MCF 10A (cell line): ENCODE data around the gene RABEPK. TPM values are rescaled to one million over a fixed set of nuclear protein-coding genes. Genes with fewer than 3 reads are reported as not detected.

ENCODE experiments used
- BruUV-seq: library from RNA; stranded (reverse); fragments of 400-500 nt; replicated peaks from 2 replicates; lab custom pipeline; 2021; lab: Mats Ljungman, UMichigan
- CTCF ChIA-PET: fragments of 300-600 bp; sonication (Branson Sonifier 250); formaldehyde crosslinking; extraction: SDS; loops from one replicate; lab custom pipeline; 2021; ENCODE audit warnings: antibody characterized with exemption, inconsistent platforms; lab: Yijun Ruan, JAX
- POLR2A ChIA-PET: fragments of 300-600, 350-650 bp; sonication (Branson Sonifier 250); formaldehyde crosslinking; extraction: SDS; loops from one replicate; lab custom pipeline; 2020; ENCODE audit warnings: antibody characterized with exemption, inconsistent platforms; lab: Yijun Ruan, JAX
- DNase-seq: peaks from one replicate; pipeline ENCODE4 v3.0.0-alpha.2; 2018; ENCODE audit not compliant: unreplicated experiment
- H3K27ac Mint-ChIP-seq: one replicate; pipeline ENCODE4 v1.8.0; 2022; ENCODE audit warnings: mild to moderate bottlenecking, low read depth, mixed read lengths; ENCODE audit not compliant: unreplicated experiment
- H3K27me3 Mint-ChIP-seq: one replicate; pipeline ENCODE4 v1.8.0; 2022; ENCODE audit warnings: mixed read lengths; ENCODE audit not compliant: insufficient read depth, unreplicated experiment
- H3K36me3 Mint-ChIP-seq: one replicate; pipeline ENCODE4 v1.8.0; 2022; ENCODE audit warnings: mild to moderate bottlenecking, moderate library complexity, mixed read lengths; ENCODE audit not compliant: insufficient read depth, unreplicated experiment
- H3K4me1 Mint-ChIP-seq: one replicate; pipeline ENCODE4 v1.8.0; 2022; ENCODE audit warnings: mixed read lengths; ENCODE audit not compliant: insufficient read depth, unreplicated experiment
- H3K4me3 Mint-ChIP-seq: one replicate; pipeline ENCODE4 v1.8.0; 2022; ENCODE audit warnings: mild to moderate bottlenecking, moderate library complexity, mixed read lengths; ENCODE audit not compliant: unreplicated experiment
- H3K9me3 Mint-ChIP-seq: one replicate; pipeline ENCODE4 v1.8.0; 2022; ENCODE audit warnings: mixed read lengths; ENCODE audit not compliant: unreplicated experiment
- intact Hi-C: fragments of 100-400 bp; cut with micrococcal nuclease; formaldehyde crosslinking; loops from 2 replicates; pipeline ENCODE4 v1.14.1; 2022
- total RNA-seq: library from RNA; stranded (reverse); gene quantifications from 2 replicates; pipeline ENCODE4 v1.2.3, GENCODE V29; 2022
- TF ChIP-seq, protein P1 (sequence below): fragments of 200-600 bp; IDR thresholded peaks from one replicate; pipeline ENCODE4 v1.8.0; 2022; ENCODE audit warnings: antibody characterized with exemption, mild to moderate bottlenecking; ENCODE audit not compliant: unreplicated experiment

Gene RABEPK
- total RNA-seq, 1 experiment from 2014 or later, result 37.2 TPM

DNA sequence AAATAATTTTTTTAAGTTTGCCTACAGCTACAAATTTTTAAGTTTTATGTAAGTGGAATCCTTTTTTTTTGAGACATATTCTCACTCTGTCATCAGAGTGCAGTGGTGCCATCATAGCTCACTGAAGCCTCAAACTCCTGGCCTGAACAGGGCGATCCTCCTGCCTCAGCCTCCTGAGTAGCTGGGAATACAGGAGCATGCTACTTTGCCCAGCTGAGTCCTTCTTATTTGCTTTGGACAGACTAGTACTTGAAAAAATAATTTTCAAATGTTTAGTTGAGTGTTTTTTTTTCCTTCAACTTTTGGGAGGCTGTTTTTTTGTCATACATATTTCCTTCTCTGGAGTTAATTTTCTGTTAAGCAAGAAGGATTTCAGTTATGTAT, 68.7 kb downstream of the RABEPK start:
- no peak for DNase-seq
- CTCF ChIA-PET, result interaction anchor here (0.6 to 1.1 kb wide), 3 partner anchors 13 to 301 kb away, joined by 3 read pairs; no protein-coding TSS in a partner anchor
- Mint-ChIP-seq H3K27ac (no peak overlapping the region), H3K9me3 (no peaks in the 10 kb centered on the region), H3K4me3 (no peak overlapping the region), H3K27me3 (no peaks in the 10 kb centered on the region), H3K4me1 (peaks cover 19% of the 10 kb centered on the region), H3K36me3 (peaks cover 55% of the 10 kb centered on the region)
- POLR2A ChIA-PET, result interaction anchor here (1.1 kb wide), 1 partner anchor 13 kb away, joined by 3 read pairs; no protein-coding TSS in a partner anchor
- TF ChIP-seq, protein P1, sequence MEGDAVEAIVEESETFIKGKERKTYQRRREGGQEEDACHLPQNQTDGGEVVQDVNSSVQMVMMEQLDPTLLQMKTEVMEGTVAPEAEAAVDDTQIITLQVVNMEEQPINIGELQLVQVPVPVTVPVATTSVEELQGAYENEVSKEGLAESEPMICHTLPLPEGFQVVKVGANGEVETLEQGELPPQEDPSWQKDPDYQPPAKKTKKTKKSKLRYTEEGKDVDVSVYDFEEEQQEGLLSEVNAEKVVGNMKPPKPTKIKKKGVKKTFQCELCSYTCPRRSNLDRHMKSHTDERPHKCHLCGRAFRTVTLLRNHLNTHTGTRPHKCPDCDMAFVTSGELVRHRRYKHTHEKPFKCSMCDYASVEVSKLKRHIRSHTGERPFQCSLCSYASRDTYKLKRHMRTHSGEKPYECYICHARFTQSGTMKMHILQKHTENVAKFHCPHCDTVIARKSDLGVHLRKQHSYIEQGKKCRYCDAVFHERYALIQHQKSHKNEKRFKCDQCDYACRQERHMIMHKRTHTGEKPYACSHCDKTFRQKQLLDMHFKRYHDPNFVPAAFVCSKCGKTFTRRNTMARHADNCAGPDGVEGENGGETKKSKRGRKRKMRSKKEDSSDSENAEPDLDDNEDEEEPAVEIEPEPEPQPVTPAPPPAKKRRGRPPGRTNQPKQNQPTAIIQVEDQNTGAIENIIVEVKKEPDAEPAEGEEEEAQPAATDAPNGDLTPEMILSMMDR, result no peak
- intact Hi-C loops, result no loop called here
- BruUV-seq, result no TSS peak

- no peaks in the 10 kb centered on the region for H3K27me3 Mint-ChIP-seq
- no peak overlapping the region for H3K4me3 Mint-ChIP-seq
- BruUV-seq, result no TSS peak
- peaks cover 39% of the 10 kb centered on the region for H3K36me3 Mint-ChIP-seq
- H3K27ac Mint-ChIP-seq, result no peak overlapping the region
- intact Hi-C loops, result no loop called here
- POLR2A ChIA-PET, result no interaction called here
- no peaks in the 10 kb centered on the region for H3K9me3 Mint-ChIP-seq
- TF ChIP-seq, protein P1, result no peak
- peaks cover 8% of the 10 kb centered on the region for H3K4me1 Mint-ChIP-seq
- DNase-seq, result no peak
- CTCF ChIA-PET, result interaction anchor here (0.6 kb wide), 1 partner anchor 30 kb away, joined by 4 read pairs; no protein-coding TSS in a partner anchor
Measured at GRCh38 chr9:125271081-125271480, 70.7 kb downstream of the RABEPK start.

- H3K9me3 Mint-ChIP-seq, result no peaks in the 10 kb centered on the region
- H3K27me3 Mint-ChIP-seq, result no peaks in the 10 kb centered on the region
- H3K27ac Mint-ChIP-seq, result peak overlapping the region; percentile 64
- H3K36me3 Mint-ChIP-seq, result peaks cover 36% of the 10 kb centered on the region
- TF ChIP-seq, protein P1, result no peak
- ChIA-PET POLR2A (interaction anchor here (1.2 to 2.6 kb wide), 4 partner anchors 9 to 63 kb away, joined by 5 to 16 read pairs (median 5); partner anchors contain the start of genes GAPVD1 and HSPA5), CTCF (no interaction called here)
- H3K4me1 Mint-ChIP-seq, result peaks cover 8% of the 10 kb centered on the region
- intact Hi-C loops, result no loop called here
- no peak overlapping the region for H3K4me3 Mint-ChIP-seq
- DNase-seq, result no peak
- BruUV-seq, result no TSS peak
Measured at GRCh38 chr9:125272697-125273096, 72.4 kb downstream of the RABEPK start.

GRCh38 chr9:125276771-125277170, 76.4 kb downstream of the RABEPK start:
- no TSS peak for BruUV-seq
- H3K36me3 Mint-ChIP-seq, result peaks cover 24% of the 10 kb centered on the region
- POLR2A ChIA-PET, result interaction anchor here (0.8 to 1.1 kb wide), 2 partner anchors 9 to 15 kb away, joined by 3 to 4 read pairs; partner anchors contain the start of gene GAPVD1
- peaks cover 8% of the 10 kb centered on the region for H3K4me1 Mint-ChIP-seq
- intact Hi-C loops, result no loop called here
- no peak overlapping the region for H3K4me3 Mint-ChIP-seq
- H3K27me3 Mint-ChIP-seq, result no peaks in the 10 kb centered on the region
- no peaks in the 10 kb centered on the region for H3K9me3 Mint-ChIP-seq
- H3K27ac Mint-ChIP-seq, result no peak overlapping the region
- TF ChIP-seq, protein P1, result no peak
- CTCF ChIA-PET, result interaction anchor here (0.6 kb wide), 1 partner anchor 36 kb away, joined by 3 read pairs; no protein-coding TSS in a partner anchor
- DNase-seq, result no peak
